ENCODE measurements around the gene SCRN1. TPM values are rescaled to one million over a fixed set of nuclear protein-coding genes. Genes with fewer than 3 reads are reported as not detected.

Gene SCRN1
- total and polyA plus RNA-seq, 2 experiments from 2014 or later, result 15.2 to 66.7 TPM

- Histone ChIP-seq H3K4me3 (no peak overlapping the region), H3K4me2 (no peak overlapping the region), H4K20me1 (replicated peaks; ENCODE audit: insufficient read depth) (peaks cover 61% of the 10 kb centered on the region), H3K9me2 (ENCODE audit: insufficient read depth) (no peaks in the 10 kb centered on the region), H2AFZ (no peak overlapping the region), H3K27ac (ENCODE audit: low read depth) (no peak overlapping the region; the same call in 1 of the 2 replicates), H3K36me3 (ENCODE audit: insufficient read depth) (no peaks in the 10 kb centered on the region), H3K27me3 (ENCODE audit: insufficient read depth) (no peaks in the 10 kb centered on the region), H3K79me2 (replicated peaks; ENCODE audit: insufficient read depth) (peaks cover 92% of the 10 kb centered on the region), H3K4me1 (ENCODE audit: insufficient read depth) (peaks cover 20% of the 10 kb centered on the region), H3F3A (replicated peaks; ENCODE audit: low read depth) (no peaks in the 10 kb centered on the region)
- Mint-ChIP-seq H3K27ac (no peak overlapping the region), H3K36me3 (ENCODE audit: low read depth) (no peaks in the 10 kb centered on the region), H3K4me1 (peaks cover 20% of the 10 kb centered on the region), H3K4me3 (no peak overlapping the region), H3K27me3 (ENCODE audit: insufficient read depth, low read depth, poor library complexity) (peaks cover 5% of the 10 kb centered on the region), H3K9me3 (no peaks in the 10 kb centered on the region)
- TF ChIP-seq STAT1 (IDR thresholded peaks at IDR 0.05; ENCODE audit: unreplicated experiment), result no peak
- TF ChIP-seq REST (IDR thresholded peaks at IDR 0.05; ENCODE audit: unreplicated experiment), result no peak
- TF ChIP-seq EZH2 (IDR thresholded peaks at IDR 0.05; ENCODE audit: low read depth, unreplicated experiment), result no peak
- no peak for TF ChIP-seq ZNF462 (CRISPR knock-in tag; IDR thresholded peaks at IDR 0.05)
- no peak for TF ChIP-seq ETS1 (IDR thresholded peaks at IDR 0.05)
- no peak for TF ChIP-seq CTCF (conservative IDR thresholded peaks at IDR 0.05; ENCODE audit: low read depth in 2 of 2)
- TF ChIP-seq POLR2AphosphoS5 (IDR thresholded peaks at IDR 0.05; ENCODE audit: low read depth), result no peak
- TF ChIP-seq JUNB (IDR thresholded peaks at IDR 0.05; ENCODE audit: unreplicated experiment), result no peak
- no peak for TF ChIP-seq NANOG (IDR thresholded peaks at IDR 0.05; ENCODE audit: borderline replicate concordance)
- TF ChIP-seq CREB1 (CRISPR knock-in tag; IDR thresholded peaks at IDR 0.05; ENCODE audit: low read depth), result no peak
- no peak for TF ChIP-seq EZH2phosphoT487 (IDR thresholded peaks at IDR 0.05; ENCODE audit: unreplicated experiment)
- TF ChIP-seq ZNF114 (CRISPR knock-in tag; IDR thresholded peaks at IDR 0.05), result no peak
- no peak for TF ChIP-seq ZNF331 (CRISPR knock-in tag; IDR thresholded peaks at IDR 0.05; ENCODE audit: low read depth)
- DNase-seq (ENCODE audit: low spot score), result no peak
- ATAC-seq, result no peak
Observed at GRCh38 chr7:29974286-29974685, 15.3 kb downstream of the SCRN1 start.

Data from GM23338 (cell line).